CD4-positive, alpha-beta T cell treated with Interferon alpha-2 for 1 hour (primary cell): ENCODE results near the gene FAM219A.
"Not testable (repeated sequence)": the region's sequence is repeated elsewhere in the genome, so short reads cannot be mapped to it uniquely, and the experiment has no call there.

ENCODE experiments used
- DNase-seq, 2 donors: peaks; one replicate each; pipeline ENCODE4 v3.0.0-alpha.2; 2020 to 2022

The FAM219A gene

GRCh38 chr9:34374905-34375552, 83.3 kb downstream of the FAM219A start:
- DNase-seq, result no peak

DNA sequence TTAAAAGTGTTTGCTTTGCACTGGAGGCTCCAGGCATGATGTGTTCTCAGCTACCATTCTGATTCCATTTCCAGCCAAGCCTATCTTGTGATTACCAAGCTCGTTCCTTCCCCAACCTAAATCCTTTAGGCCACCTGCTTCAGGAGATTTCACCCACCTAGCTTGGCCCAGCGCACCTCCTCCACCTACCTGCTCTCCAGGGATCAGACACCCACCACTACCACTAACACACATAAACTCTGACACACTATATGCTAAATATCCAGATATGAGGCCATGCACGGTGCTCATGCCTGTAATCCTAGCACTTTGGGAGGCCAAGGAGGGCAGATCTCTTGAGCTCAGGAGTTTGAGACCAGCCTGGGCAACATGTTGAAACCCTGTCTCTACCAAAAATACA, 84.0 kb downstream of the FAM219A start:
- no peak for DNase-seq

DNA sequence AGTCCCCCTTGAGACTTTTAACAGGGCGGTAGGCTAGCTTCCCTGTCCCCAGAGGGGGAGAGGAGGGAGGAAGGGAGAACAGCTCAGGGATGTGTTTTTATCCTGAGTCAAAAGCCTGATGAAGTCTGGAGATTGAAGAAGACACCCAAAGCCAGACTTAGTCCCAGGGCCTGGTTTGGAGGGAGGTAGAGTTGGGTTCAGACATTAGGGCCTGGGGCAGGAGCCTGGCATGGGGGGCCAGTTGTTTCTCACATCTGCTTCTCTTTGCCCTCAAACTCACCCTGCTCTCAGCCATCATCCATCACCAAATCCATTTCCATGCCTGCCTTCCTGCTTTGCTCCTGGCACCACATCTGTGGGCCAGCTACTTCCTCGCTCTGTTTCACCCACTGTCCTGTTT, 84.6 kb downstream of the FAM219A start:
- DNase-seq, result no peak

DNA sequence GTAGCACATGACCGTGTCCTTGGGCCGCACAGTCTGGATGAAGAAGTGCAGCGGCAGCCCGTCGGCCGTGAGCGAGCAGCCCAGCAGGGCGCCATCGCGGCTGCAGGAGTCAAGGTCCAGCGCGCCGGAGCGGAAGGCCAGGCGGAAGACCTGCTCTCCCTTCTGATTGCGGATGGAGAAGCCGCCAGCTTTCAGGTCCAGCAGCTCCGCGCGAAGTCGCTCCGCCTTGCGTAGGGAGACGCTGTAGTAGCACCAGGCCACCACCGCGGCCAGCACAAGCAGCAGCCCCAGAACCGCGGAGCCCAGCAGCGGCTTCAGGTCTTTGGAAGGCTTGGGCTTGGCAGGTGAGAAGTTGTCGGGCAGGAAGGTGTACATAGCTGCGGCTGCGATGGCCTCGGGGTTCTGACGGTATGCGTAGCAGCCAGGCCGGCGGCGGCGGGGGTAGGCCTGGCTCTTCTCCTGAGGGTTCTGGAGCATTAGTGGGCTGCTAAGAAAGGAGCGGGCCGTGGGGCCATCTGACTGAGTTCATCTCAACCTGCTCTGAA, 85.8 kb downstream of the FAM219A start:
- DNase-seq, result no peak

DNA sequence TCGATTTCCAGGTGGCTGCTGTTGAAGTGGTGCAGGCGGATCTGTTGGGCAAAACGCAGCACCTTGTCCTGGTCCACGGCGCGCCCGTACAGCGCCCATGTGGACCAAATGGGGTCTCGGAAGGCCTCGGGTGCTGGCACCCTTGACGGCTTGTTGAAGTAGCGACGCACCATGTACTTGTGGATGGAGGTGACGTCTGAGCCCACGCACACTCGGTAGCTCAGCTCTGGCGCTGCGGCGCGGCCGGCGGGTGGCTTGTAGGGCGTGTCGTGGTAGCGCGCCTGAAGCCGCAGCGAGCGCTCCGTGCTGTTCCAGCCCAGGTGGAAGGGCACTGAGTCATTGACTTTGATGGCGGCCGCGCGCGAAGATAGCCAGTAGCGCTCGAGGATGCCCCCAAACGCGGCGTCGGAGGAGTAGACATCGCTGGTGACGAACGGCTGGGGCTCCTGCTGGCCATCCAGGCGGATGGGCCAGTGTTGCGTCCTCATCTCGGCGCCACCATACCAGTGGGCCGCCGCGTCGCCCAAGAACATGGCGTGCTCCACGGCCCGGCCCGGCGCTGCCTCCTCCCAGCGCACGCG, 86.4 kb downstream of the FAM219A start:
- no peak for DNase-seq

DNA sequence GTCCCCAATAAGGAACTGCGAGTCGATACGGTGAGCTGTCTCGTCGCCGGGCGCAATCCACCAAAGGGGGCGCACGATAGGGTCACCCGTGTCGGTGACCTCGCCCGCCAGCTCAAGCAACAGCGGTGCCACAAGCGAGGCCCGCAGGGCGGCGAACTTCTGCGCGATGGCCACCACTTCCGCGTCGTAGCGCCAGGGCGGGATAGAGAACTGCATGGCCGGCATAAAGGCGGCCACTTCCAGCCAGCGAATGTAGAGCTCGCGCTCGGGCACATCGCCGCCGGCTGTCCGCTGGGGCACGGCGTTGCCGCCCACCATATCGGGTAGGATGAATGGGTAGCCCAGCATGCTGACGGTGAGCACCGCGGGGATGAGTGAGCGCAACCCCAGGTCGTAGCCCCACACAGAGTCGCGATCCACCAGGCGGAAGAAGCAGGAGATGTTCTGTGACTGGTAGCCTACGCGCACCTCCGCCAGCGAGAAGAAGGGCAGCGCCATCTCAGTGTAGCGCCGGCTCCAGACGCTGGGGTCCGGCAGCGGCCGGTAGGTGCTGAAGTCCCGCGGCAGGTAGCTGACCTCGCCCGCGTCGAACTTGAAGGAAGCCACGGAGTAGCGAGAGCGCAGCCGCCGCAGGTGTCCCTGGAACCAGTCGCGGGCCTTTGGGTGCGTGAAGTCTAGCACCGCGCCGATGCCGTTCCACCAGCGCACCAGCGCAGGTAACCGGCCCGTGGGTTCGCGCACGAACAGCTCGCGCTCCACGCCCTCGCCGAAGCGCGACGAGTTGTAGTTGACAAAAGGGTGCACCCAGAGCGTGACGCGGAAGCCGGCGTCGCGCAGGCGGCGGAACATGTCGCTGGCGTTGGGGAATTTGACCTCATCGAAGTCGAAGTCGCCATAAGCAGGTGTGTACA, 87.1 kb downstream of the FAM219A start:
- peak; percentile 25 to 46 for DNase-seq

- DNase-seq, result no peak
Measured at GRCh38 chr9:34370335-34370969, 87.9 kb downstream of the FAM219A start.

- no peak for DNase-seq
Measured at GRCh38 chr9:34369636-34370035, 88.7 kb downstream of the FAM219A start.

DNA sequence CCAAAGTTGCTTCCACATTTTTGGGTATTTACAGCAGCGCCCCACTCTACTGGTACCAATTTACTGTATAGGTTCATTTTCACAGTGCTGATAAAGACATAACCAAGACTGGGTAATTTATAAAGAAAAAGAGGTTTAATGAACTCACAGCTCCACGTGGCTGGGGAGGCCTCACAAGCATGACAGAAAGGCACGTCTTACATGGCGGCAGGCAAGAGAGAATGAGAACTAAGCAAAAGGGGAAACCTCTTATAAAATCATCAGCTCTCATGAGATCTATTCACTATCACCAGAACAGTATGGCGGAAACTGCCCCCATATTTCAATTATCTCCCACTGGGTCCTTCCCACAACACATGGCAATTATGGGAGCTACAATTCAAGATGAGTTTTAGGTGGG, 89.6 kb downstream of the FAM219A start:
- DNase-seq, result not testable (repeated sequence)

- not testable (repeated sequence) for DNase-seq
Measured at GRCh38 chr9:34367751-34368410, 90.5 kb downstream of the FAM219A start.

- no peak for DNase-seq
Measured at GRCh38 chr9:34366365-34366764, 92.0 kb downstream of the FAM219A start.

DNA sequence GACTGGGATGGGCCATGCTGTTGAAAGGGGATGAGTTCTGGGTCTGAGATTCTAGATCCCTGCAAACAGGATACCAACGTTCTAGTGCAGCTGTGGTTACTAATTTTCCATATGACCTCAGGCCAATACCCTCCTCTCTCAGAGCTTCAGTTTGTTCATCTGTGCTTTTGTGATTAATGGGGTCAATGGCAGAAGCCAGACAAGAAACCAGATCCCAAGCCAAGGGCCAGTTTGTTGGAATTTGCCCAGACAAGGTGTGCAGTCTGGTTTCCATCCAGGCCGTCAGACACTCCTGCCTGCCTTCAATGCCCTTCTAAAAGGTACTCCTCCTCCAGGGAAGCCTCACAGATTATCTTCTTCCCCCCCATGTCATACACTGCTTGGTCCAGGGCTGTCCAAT, 93.1 kb downstream of the FAM219A start:
- DNase-seq, result no peak

DNA sequence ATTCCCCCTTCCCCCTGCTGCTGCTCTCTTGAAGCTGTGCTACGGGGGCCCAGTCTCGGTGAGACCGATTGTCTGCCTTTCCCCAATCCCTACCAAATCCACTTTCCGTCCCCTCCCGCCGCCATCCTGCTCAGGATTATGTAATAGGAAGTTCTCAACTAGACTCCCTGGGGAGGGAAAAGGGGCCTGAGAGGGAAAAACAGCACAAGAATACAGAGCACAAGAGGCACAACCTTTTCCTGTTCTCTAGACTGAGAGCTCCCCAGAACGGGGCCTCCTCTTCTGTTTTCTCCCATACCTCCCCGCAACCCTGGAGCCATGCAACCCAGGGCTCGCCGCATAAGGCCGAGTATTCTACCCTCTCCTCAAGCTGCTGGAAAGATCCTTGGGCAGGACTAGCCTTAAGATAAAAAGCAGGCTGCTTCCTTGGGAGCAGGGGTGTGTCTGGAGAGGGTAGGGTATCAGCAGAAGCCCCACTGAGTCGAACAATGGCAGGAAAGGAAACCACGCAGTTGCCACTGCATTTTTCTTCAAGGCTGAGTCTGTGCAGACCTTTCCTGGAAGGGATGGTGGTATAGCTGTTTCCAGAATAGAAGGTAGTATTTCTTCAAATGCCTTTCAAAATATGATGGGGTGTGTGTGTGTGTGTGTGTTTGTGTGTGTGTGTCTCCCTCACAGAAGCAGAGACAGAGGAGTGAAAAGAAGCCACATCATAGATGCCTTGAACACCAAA, 94.6 kb downstream of the FAM219A start:
- peak in 1 of 2 donors; percentile 23 for DNase-seq

- DNase-seq, result no peak
Measured at GRCh38 chr9:34362614-34363214, 95.7 kb downstream of the FAM219A start.

DNA sequence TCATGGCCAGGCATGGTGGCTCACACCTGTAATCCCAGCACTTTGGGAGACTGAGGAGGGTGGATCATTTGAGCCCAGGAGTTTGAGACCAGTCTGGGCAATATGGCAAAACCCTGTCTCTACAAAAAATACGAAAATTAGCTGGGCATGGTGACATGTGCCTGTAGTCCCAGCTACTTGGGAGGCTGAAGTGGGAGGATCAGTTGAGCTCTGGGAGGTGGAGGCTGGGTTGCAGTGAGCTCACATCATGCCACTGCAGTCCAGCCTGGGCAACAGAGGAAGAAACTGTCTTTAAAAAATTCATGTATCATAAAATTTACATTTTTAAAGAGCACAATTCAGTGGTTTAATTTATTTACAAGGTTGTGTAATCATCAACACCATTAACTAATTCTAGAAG, 105.4 kb downstream of the FAM219A start:
- not testable (repeated sequence) for DNase-seq

- not testable (repeated sequence) for DNase-seq
Measured at GRCh38 chr9:34352122-34352652, 106.2 kb downstream of the FAM219A start.

DNA sequence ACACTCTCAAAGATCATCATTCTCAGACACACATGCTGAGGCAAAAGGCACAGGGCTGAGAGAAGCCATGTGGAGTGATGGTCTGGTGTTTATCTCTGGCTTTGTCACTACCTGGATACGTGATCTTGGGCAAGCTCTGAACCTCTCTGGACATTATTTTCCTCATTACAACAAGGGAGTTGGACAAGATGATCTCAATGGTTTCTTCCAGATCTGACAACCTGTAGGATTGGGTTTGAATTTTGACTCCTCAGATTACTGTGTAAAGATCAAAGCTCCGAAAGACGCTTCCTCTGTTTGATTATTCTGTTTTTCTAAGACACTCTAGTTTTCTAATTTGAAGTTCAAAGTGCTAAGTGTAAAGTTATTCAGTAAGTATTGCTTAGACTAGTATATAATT, 109.0 kb downstream of the FAM219A start:
- no peak for DNase-seq
